NCI-H446 treated with DMSO at 0.1 percent for 48 hours (cell line): ENCODE measurements around the gene RBP2.

ENCODE experiments used
- DNase-seq: peaks from one replicate; lab custom pipeline; 2025; lab: John Stamatoyannopoulos, UW

Gene RBP2

GRCh38 chr3:139480585-139480984 is 4.3 kb upstream of the RBP2 start:
- no peak for DNase-seq

DNA sequence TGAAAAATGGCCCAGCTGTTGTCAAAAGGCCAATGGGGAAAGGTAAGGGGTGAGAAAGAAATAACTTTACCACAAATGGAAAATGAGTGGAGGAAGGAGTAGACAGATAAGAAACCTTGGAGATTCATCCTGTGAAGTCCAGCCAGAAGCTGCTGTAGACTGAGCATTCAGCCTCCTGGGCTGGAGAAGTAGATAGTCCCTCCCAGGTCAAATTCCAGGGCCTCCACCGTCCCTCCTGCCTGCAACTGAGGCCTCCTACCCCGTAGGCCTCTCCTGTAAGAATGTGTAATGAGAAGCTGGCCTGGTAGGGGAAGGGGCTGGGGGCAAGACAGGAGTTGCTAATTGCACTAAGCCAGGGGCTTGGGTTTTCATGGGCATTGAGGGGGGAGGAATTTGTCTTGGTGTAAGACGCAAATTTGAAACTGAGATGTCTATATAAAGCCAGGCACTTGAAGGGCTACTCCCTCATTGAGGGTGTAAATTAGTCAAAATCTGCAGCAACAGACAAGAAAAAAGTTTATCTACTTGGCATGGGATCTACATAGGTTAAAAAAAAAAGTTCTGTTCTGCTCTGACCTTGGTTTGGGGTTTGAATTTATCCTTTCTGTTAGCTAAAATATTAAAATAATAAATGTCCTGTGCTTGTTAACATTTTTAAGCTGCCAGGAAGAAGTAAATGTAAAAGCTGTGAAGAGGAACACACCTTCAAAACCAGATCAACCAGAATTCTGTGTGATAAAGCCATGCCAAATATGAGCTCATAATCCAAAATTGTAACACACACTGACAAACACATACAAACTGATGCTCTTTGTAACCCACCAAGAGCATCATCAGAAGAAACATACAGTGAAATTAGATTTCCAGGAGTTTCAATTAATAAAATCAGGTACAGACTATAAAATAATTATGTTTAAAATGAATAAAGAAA is 1.7 kb upstream of the RBP2 start:
- DNase-seq = no peak

DNA sequence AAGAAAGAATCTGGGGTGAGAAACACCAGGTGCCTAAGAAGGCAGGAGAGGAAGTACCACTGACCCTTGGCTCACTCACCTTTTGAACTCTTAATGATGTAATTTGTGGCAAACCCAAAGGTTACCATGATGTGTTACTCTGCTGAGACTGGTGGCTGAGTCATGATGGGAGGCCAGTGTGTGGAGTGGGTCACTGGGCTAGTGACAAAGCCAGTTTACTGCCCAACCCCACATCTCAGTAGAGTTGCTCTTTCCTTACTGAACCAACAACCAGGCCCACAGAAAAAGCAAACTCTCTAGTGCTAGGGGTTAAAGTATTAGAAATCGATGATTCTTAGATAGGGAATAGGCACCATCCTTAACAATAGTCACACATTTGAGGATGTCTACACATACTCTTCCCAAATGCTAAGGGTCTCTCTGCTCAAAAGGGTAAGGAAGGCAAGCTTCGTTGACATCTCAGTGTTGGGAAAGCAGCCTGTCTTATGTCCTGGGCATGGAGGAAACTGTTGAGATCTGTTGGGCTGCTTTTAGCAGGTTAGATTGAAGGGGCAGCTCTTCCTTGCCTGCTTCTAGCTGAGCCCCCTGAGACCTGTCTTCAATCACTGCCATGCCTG is 3.1 kb downstream of the RBP2 start:
- DNase-seq = no peak

DNA sequence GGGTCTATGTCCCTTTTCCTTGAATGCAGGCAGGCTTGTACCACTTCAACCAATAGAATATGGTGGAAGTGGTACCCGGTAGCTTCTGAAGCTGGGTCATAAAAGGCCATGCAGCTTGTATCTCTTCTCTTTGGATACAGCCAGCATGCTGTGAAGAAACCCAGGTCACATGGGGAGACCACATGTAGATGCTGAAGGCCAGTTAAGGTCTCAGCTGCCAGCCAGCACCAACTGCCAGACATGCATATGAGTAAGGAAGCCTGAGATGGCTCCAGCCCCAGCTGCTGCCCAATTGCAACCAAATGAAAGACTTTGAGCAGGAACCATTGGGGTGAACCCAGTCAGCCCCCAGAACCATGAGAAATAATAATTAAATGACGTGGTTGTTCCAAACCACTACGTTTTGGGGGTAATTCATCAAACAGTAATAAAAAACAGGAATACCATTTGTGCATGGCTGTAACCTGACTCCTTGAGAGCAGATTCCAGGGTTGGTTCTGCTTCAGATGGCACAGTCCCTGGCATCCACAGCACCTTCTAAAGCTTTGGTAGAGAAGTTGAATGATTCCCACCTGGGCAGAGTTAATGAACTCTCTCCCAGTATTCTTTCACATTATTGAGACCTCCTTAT is 3.8 kb downstream of the RBP2 start:
- DNase-seq = no peak

GRCh38 chr3:139470199-139470598 is 6.1 kb downstream of the RBP2 start:
- DNase-seq = no peak

- DNase-seq = no peak
These were observed 7.9 kb downstream of the RBP2 start for GRCh38 chr3:139468399-139468798.

- DNase-seq = no peak
These were observed 10.0 kb downstream of the RBP2 start for GRCh38 chr3:139466360-139466759.

DNA sequence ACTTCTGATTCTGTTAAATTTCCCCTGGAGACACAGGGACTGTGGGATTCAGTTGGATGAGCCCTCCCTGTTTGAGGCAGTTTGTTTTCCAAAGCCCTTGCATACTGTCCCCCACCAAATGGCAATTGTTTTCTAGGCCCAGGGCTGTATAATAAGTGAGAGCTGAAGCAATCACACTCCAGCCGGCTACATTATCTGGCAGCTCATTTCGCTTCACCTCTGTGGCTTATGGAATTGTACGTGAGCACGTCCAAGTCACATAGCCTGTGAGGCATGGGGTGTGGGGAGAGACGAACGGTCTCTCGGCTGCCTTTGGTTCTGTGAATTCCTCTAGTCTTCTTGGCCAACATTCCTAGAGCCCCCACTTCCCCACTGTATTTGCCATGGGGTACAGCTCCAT is 10.7 kb downstream of the RBP2 start:
- no peak for DNase-seq

- DNase-seq = no peak
These were observed 12.8 kb downstream of the RBP2 start for GRCh38 chr3:139463466-139463865.

GRCh38 chr3:139460529-139460928 is 15.8 kb downstream of the RBP2 start:
- no peak for DNase-seq

DNA sequence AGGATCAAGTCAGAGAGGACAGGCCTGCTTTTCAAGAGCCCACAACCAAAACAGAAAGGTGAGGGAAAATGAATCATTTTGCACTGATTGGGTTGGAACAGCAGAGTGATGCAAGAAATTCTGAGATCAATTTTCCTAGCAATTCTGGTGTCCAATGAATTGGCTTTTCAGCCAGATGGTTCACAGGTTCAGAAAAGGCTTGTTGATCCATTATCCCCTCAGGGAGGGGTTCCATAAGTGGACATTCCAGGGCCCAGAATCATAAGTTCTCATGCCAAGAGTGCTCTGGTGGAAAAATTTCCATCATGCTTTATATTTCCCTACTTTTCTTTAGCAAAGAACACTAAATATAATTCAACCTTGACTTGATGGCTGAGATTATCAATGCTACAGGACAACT is 16.2 kb downstream of the RBP2 start:
- no peak for DNase-seq

DNA sequence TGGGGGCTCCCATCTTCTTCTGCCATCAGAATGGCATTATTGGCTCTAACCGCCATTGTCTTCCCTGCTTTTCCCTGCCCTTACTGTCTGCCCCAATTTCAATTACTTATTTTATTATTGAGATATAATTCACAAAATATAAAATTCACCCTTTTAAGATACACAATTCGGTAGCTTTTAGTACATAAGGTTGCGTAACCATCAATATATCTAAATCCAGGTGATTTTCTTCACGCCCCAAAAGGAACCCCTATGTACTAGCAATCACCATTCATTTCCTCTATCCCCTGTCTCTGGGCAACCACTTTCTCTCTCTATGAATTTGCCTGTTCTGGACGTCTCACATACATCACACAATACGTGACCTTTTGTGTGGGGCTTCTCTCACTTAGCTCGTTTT is 18.0 kb downstream of the RBP2 start:
- no peak for DNase-seq

- no peak for DNase-seq
These were observed 19.2 kb downstream of the RBP2 start for GRCh38 chr3:139457066-139457465.

DNA sequence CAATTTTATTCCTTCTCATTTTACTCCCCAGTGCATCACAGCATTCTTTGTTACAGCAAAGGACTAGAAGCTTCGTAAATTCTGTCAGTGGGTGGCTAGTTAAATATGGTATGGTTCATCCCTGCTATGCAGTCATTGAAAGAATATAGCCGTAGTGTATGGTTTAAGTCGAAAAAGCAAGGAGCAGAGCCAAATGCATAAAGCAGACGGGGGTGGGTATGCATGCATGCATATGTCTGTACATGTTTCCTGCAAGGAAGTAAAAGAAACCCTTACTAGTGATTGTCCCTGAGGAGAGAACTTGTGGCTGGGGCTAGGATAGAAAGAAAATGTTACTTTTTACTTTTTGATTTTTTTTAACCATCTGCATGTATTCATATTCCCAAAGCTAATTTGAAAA is 19.9 kb downstream of the RBP2 start:
- no peak for DNase-seq

GRCh38 chr3:139455855-139456254 is 20.5 kb downstream of the RBP2 start:
- peak; percentile 14 for DNase-seq

DNA sequence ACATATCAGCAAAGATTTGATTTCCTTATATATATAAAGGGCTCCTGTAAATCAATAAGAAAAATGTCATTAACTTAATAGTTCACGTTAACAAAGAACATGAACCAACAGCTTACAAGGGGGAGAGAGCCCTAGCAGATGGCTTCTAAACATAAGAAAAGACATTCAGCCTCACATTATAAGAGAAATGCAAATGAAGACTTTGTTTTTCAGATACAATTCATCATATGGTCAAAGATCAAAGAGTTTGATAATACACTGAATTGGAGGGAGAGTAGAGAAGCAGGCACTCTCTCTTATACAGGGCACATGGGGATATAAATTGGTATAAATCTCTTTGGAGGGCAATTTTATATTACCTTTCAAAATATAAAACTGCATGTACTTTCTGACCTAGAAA is 21.1 kb downstream of the RBP2 start:
- DNase-seq = no peak

GRCh38 chr3:139454346-139454745 is 22.0 kb downstream of the RBP2 start:
- no peak for DNase-seq

DNA sequence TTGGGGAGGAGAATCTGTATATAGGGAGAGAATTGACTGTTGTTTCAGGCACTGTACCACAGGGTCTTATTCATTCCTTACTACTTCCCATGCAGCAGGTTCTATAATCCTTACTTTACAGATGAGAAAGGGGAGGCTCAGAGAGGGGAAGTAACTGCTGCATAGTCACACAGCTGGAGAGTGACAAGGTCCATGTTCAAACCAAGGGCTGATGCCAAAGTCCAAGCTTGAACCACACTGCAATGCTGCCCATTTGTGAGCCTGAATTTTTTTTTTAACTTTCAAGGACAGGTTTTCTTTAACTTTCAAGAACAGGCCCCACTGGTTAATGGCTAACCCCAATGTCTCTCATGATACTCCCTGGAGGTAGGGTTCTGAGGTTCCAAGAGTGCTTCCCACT is 26.2 kb downstream of the RBP2 start:
- no peak for DNase-seq

DNA sequence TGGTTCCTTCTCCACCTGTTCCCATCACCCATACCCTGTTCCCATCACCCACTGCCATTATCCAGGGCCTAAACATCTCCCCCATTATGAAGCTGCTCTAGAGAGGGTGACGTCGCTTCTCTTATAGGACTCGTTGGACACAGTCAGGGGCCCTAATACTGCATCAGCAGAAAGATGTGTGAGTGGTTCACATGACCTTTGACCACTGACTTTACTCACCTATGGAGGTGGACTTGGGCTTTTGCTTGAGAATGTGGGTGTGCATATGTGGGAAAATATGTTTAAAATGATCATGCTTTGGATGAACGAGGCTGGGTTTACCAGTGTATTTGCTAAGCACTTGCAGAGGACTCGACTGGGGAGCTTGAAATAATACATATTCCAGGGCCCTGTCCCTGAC is 26.8 kb downstream of the RBP2 start:
- DNase-seq = no peak

- peak; percentile 76 for DNase-seq
These were observed 28.2 kb downstream of the RBP2 start for GRCh38 chr3:139448104-139448503.

GRCh38 chr3:139447486-139447885 is 28.8 kb downstream of the RBP2 start:
- no peak for DNase-seq

DNA sequence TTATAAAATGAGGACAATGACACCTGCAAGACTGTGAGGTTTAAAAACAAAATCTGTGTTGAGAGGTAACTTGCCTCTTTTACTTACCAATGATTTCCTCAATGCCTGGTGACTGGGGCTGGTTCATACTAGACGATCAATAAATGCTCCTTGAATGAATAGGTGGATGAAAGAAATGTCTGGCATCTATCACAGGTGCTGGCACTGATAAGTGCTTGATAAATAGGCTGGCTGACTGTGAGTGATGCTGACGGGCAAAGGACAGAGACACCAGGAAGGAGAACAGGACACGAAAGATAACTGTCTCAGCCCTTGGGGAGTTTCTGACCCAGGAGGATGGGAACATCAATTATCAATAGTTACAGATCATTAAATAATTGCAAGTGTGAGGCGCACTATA is 31.9 kb downstream of the RBP2 start:
- DNase-seq = no peak

DNA sequence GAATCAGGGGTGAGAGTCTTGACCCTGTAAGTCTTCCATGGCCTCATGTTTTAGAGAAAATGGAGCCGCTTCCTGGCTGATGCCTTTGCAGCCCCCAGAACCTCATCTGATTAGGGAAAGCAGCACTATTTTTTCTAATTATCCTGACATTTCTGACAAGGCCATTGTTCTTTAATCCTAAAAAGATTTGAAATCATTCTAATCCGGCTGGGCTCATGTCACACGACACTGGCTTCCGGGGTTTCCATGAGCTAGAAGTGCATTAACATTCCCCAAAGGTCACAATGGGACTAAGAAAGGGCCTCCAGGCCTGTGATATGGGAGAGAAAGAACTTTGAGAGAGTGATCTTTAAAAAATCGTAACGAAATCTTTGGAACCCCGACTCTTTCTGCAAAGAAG is 33.1 kb downstream of the RBP2 start:
- no peak for DNase-seq
